ENCODE measurements around the gene PHACTR2. TPM values are rescaled to one million over a fixed set of nuclear protein-coding genes. Genes with fewer than 3 reads are reported as not detected.
"Not testable (repeated sequence)": the region's sequence is repeated elsewhere in the genome, so short reads cannot be mapped to it uniquely, and the experiment has no call there.

PHACTR2 gene
- total RNA-seq, 1 donor from 2014 or later, result 71.0 TPM

GRCh38 chr6:143655541-143655940, 22.2 kb upstream of the PHACTR2 start:
- TF ChIP-seq CTCF (IDR thresholded peaks at IDR 0.05; ENCODE audit: borderline replicate concordance), result no peak

GRCh38 chr6:143656026-143656425, 21.7 kb upstream of the PHACTR2 start:
- peaks cover 9% of the 10 kb centered on the region for H3K4me1 ChIP-seq
- no peak overlapping the region for H3K27ac ChIP-seq (replicated peaks)
- intact Hi-C loops (cut with micrococcal nuclease), result no loop called here
- no peak overlapping the region for H3K4me3 ChIP-seq
- no peaks in the 10 kb centered on the region for H3K27me3 ChIP-seq (ENCODE audit: low read depth)
- DNase-seq, result no peak
- H3K9me3 ChIP-seq (replicated peaks), result peaks cover 21% of the 10 kb centered on the region
- TF ChIP-seq CTCF (IDR thresholded peaks at IDR 0.05; ENCODE audit: borderline replicate concordance), result no peak
- peaks cover 5% of the 10 kb centered on the region for H3K36me3 ChIP-seq

More at GRCh38 chr6:143655541-143655940, 22.2 kb upstream of the PHACTR2 start:
- intact Hi-C loops (cut with micrococcal nuclease), result no loop called here
- H3K36me3 ChIP-seq, result peaks cover 5% of the 10 kb centered on the region
- H3K4me1 ChIP-seq, result peaks cover 9% of the 10 kb centered on the region
- H3K4me3 ChIP-seq, result no peak overlapping the region
- DNase-seq, result no peak
- no peak overlapping the region for H3K27ac ChIP-seq (replicated peaks)
- H3K9me3 ChIP-seq (replicated peaks), result peaks cover 26% of the 10 kb centered on the region
- H3K27me3 ChIP-seq (ENCODE audit: low read depth), result no peaks in the 10 kb centered on the region

GRCh38 chr6:143657809-143658208, 20.0 kb upstream of the PHACTR2 start:
- Histone ChIP-seq H3K4me1 (peaks cover 6% of the 10 kb centered on the region), H3K36me3 (peaks cover 5% of the 10 kb centered on the region), H3K27ac (replicated peaks) (no peak overlapping the region), H3K27me3 (ENCODE audit: low read depth) (no peaks in the 10 kb centered on the region), H3K9me3 (replicated peaks) (peaks cover 19% of the 10 kb centered on the region), H3K4me3 (no peak overlapping the region)
- DNase-seq, result no peak
- intact Hi-C loops (cut with micrococcal nuclease), result no loop called here
- no peak for TF ChIP-seq CTCF (IDR thresholded peaks at IDR 0.05; ENCODE audit: borderline replicate concordance)

- intact Hi-C loops (cut with micrococcal nuclease), result not testable (repeated sequence)
Observed at GRCh38 chr6:143660170-143660569, 17.6 kb upstream of the PHACTR2 start.

GRCh38 chr6:143664171-143664570, 13.6 kb upstream of the PHACTR2 start:
- H3K4me1 ChIP-seq, result no peaks in the 10 kb centered on the region
- H3K36me3 ChIP-seq, result no peaks in the 10 kb centered on the region
- no peak overlapping the region for H3K27ac ChIP-seq (replicated peaks)
- no peak for TF ChIP-seq CTCF (IDR thresholded peaks at IDR 0.05; ENCODE audit: borderline replicate concordance)
- no peaks in the 10 kb centered on the region for H3K27me3 ChIP-seq (ENCODE audit: low read depth)
- H3K9me3 ChIP-seq (replicated peaks), result peaks cover 66% of the 10 kb centered on the region
- H3K4me3 ChIP-seq, result no peak overlapping the region
- no peak for DNase-seq
- intact Hi-C loops (cut with micrococcal nuclease), result no loop called here

More at GRCh38 chr6:143660170-143660569, 17.6 kb upstream of the PHACTR2 start:
- not testable (repeated sequence) for H3K27me3 ChIP-seq (ENCODE audit: low read depth); H3K36me3 ChIP-seq; DNase-seq; H3K4me1 ChIP-seq; H3K4me3 ChIP-seq; H3K27ac ChIP-seq (replicated peaks)
- H3K9me3 ChIP-seq (replicated peaks), result peaks cover 37% of the 10 kb centered on the region

GRCh38 chr6:143666007-143666406, 11.8 kb upstream of the PHACTR2 start:
- H3K27me3 ChIP-seq (ENCODE audit: low read depth); H3K4me3 ChIP-seq; DNase-seq; intact Hi-C loops (cut with micrococcal nuclease); H3K27ac ChIP-seq (replicated peaks); H3K4me1 ChIP-seq; H3K36me3 ChIP-seq: not testable (repeated sequence)
- H3K9me3 ChIP-seq (replicated peaks), result peaks cover 57% of the 10 kb centered on the region

GRCh38 chr6:143669483-143669882, 8.3 kb upstream of the PHACTR2 start:
- H3K36me3 ChIP-seq; H3K4me3 ChIP-seq; intact Hi-C loops (cut with micrococcal nuclease); DNase-seq; H3K27me3 ChIP-seq (ENCODE audit: low read depth); H3K27ac ChIP-seq (replicated peaks): not testable (repeated sequence)
- Histone ChIP-seq H3K9me3 (replicated peaks) (peaks cover 44% of the 10 kb centered on the region), H3K4me1 (peaks cover 17% of the 10 kb centered on the region)

Data from left ventricle myocardium inferior (tissue), 1 donor.